HG03558 (cell line): ENCODE results near the gene FHIT.

Experiments
- ATAC-seq: cut with Tn5 transposase; IDR thresholded peaks from one replicate; pipeline ENCODE4 v1.9.1; 2021; ENCODE audit warnings: moderate number of reproducible peaks; ENCODE audit not compliant: unreplicated experiment; ENCODE audit errors: extremely low read depth

FHIT gene

DNA sequence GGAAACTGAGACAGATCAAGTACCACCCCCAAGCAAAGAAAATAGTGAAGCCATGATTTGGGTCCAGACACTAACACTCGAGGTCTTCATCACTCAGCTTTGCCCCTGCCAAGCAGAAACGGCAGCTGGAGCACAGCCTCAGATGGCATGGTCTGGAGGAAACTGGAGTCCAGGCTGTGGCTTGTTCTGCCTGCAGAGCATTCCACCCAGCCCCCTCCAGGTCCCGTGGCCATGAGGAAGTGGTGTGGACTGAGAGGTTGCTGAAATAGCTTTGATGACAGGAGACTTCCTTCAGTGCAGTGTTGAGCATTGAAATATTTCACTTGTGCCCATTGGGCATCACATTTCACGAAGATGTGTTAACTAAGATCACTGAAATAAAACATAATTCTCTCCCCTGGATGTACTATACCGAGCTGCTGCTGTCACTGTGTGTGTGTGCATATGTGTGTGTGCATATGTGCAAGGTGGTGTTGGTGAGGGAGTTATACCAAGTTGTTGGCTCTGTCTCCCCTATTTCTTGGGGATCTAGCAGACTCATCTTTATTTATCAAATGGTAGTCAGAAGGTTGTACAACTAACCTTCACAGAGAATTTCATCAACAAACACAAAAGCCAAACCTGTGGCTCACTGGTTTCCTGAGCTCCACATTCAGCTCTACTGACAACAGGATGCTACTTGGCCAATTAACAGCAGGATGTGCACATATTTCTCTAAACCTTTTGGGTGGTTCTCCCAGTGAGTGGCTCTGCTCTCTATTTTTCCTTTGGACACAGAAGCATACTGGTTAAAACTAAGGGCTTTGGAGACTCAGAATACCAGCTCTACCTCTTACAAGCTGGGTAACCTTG, 1541.3 kb downstream of the FHIT start:
- ATAC-seq, result no peak

DNA sequence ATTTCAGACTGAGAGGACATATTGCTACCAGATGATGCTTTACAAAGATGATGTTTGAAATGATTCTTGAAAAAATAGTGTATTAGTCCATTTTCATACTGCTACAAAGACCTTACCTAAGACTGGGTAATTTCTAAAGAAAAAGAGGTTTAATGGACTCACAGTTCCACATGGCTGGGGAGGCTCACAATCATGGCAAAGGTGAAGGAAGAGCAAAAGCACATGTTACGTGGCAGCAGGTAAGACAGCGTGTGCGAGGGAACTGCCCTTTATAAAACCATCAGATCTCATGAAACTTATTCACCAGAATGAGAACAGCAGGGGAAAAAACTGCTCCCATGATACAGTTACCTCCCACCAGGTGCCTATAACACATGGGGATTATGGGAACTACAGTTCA, 1543.0 kb downstream of the FHIT start:
- ATAC-seq, result no peak

DNA sequence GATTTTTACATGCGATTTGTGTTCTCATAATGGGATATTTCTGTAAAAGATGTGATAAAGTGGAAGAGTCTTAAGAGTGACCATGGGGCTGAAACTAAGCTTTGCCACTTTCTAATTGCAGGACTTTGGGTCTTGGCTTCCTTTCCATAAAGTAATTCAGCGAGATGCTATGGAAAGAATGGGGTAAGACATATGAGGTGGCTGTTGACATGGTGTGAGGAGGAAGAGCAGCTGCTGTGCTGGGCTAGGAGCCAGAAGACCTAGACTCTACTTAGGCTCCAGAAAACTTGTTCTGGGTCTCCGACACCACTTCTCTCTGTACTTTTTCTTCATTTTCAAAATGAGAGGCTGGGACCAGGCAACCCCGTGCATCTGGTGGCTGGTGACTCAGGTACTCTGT, 1547.0 kb downstream of the FHIT start:
- no peak for ATAC-seq

DNA sequence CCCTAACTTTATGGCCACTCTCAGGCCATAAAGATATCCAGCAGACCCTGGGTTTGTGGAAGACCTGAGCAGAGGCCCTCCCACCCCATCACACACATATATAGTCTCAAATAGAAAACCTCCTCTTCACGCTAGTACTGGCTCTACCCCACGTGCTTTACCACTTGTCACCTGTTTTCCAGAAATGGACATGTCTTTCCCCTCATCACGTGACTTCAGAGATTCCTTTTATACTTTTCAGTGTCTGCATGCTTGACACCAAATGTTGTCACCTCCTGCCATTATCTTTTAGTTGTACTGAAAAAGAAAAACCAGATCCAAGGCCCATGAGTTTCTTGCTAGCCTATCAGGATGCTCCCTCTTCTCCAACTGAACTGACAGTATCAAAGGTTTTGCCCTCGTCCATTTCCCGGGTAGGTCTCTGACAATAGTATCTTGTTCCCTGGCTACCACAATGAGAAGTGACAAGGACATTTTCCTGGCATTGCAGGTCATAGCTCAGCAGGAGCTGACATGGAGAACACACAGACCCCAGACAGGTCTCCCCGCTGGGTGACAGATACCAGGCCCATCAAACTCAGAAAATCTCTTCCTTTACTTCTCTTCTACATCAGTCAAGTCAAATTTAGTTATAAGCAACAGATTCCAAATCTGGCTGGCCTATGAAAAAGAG, 1551.5 kb downstream of the FHIT start:
- ATAC-seq, result no peak
